ENCODE measurements around the gene FKBP11.
A peak's percentile ranks its signal among the peaks of the same experiment; 100 is the strongest.

DNA sequence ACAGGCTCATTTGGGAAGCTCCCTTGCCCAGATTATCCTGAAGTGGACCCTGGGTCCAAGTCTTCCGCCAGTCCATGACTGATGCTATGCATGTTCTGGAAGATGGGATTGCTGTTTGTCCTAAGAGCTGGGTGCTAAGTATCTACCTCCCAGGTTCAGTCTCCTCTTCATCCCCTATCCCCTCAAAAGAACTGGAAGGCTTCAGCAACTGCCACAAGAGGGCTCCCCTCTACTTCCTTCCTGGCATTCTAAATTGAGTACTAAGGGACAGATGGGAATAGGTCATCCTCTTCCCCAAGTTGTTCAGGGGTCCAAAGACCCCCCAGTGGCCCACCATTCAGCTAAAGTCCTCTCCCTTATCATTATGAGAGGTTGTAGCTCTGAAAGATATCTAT lies 9.0 kb upstream of the FKBP11 start:
- TF ChIP-seq EZH2 (IDR thresholded peaks at IDR 0.05; ENCODE audit: borderline replicate concordance, insufficient read depth, low read length, poor library complexity, severe bottlenecking) (no peak), CTCF (IDR thresholded peaks at IDR 0.05; ENCODE audit: poor library complexity, severe bottlenecking) (peak; percentile 26), TAF1 (IDR thresholded peaks at IDR 0.05; ENCODE audit: low read depth) (no peak), POLR2AphosphoS5 (IDR thresholded peaks at IDR 0.05) (no peak), EP300 (conservative IDR thresholded peaks at IDR 0.05; ENCODE audit: poor library complexity, severe bottlenecking) (no peak), RAD21 (conservative IDR thresholded peaks at IDR 0.05) (peak; percentile 25)

Measured in neural cell (in vitro differentiated cells).